IPS-NIHi11 (cell line): ENCODE results near the gene RAB25.
A peak's percentile ranks its signal among the peaks of the same experiment; 100 is the strongest.
"Not testable (repeated sequence)": the region's sequence is repeated elsewhere in the genome, so short reads cannot be mapped to it uniquely, and the experiment has no call there.

Experiments used
- DNase-seq: peaks from one replicate; pipeline ENCODE4 v3.0.0; 2012; ENCODE audit warnings: mixed read lengths, low spot score

The RAB25 gene

DNA sequence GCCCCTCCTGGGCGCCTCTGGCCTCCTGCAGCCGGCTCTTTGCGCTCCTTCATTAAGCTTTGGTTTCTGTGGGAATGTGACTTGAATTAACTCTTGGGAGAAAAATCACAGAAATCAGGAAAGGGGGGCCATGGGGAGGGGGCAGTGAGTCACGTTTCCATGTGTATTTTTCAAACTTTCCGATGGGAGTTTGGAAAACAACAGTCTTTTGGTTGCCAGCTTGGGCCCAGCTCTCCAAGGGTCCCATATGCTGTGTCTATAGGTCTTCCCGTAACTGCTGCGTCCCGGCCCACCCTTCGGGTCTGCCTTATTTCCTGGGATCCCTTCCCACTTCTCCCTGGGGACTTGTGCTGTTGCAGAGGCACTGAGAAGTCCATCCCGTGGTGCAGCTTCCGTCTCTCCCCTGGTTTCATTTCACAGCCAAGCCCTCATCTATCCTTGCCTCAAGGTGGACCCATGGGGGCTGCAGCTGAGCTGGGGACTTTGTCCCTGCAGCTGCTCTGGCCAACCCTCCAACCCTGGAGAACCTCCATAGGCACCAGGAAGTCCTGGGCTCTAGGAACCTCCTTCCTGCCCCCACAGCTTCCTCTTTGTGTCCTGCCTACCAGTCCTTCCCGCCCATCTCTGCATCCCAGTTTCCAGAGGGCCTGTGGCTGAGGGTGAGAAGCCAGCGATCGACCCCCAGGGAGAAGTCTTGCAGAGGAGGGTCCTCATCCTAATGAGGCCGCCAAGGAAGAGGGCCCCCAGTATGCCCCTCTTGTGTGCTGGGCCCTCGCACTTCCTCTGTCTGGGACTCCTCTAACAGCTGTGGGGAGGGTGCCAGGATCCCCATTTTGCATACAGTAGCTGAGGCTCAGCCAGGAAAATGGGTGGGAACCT, 41.9 kb downstream of the RAB25 start:
- DNase-seq: no peak

DNA sequence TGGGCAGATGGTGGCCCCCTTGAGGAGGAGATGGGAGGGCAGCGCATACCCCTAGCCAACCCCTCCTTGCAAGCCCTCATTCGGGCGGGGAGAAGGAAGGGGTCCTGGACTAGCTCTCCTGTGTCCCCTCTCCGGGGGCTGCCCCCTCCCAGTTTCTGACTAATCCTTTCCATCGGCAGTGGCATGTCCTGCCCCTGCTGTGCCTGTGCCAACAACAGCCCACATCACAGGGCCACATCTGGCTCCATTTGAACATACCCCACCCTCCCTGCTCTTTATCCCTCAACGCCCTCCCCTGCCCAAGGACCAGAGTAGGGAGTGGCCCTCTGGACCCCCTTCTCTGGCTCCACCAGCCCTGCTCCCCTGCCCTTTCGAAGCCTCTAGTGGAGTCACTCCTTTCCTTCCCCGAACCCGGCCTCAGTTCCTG, 42.6 kb downstream of the RAB25 start:
- DNase-seq: no peak

DNA sequence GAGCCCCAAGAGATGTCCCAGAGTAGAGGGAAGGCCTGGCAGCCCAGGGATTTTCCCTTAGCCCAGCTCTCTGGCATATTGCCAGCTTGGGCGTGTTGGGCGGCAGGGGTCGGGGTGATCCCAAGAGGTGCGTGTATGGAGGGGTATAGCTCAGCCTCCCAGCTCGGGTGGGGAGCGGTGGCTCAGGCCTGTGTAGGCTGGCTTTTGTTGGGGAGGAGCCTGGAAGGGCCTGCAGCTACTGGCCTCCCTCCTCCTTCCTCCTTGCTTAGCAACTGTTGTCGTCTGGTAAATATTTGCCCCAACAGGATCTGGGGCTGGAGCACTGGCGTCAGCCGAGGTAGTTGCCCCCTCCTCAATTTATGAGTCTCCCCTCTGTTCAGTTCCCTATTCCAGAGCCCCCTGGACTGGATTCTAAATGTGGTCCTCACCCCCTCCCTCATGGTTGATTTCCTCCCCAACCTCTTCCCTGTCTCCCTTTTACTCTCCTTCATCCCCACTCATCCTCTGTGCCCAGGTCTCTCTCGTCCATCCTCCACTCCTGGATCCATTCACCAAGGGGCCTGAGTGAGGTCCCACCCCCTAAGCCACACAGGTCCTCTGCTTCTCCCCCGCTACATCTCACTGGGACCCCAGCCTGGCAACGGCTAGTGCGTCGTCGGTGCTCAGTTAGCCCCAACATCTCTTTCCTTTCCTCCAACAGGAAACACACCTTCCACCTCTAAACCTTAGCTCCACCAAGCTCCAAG, 43.3 kb downstream of the RAB25 start:
- no peak for DNase-seq

DNA sequence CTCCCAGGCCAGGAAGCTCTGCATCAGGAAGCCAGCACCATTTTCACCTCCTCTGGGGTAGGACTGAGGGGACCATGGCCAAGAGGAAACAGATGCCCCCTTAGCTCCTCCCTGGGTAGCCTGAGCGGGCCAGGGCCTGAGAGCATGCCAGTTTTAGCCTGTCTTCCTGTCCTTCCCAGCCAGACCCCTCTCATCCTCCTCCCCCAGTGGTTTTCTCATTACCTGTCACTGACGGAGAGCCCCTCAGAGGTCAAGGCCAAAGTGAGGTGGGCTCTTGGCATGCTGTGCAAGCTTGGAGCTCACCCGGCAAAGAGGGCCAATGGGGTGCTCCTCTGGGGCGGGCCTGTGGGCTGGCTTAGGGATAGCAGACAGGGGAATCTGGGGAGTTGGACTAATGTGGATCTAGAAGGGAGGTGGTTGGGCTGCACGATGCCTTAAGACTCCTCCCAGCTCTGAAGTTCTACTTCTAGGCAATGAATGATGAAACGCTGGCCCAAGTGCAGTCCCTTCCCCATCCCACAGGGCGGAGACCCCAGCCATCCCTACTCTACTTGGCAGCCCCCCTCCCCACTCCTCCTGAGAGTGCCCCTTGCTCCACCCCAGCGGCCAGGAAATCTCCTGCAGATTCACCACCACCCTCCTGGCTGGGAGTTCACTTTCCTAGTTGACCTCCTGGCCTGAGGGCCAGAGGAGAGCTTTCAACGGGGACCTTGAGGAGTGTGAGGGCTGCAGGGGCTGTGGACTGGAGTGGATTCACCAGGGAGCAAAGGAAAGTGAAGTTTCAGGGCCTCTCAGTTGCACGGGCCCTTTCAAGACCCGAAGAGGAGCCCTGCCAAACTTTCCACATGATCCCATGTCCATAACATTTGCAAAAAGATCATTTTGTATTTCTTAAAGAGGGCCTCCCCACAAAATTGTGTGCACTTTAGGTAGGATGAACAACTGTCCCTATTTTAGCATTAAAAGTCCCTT, 44.2 kb downstream of the RAB25 start:
- DNase-seq: peak; percentile 61

DNA sequence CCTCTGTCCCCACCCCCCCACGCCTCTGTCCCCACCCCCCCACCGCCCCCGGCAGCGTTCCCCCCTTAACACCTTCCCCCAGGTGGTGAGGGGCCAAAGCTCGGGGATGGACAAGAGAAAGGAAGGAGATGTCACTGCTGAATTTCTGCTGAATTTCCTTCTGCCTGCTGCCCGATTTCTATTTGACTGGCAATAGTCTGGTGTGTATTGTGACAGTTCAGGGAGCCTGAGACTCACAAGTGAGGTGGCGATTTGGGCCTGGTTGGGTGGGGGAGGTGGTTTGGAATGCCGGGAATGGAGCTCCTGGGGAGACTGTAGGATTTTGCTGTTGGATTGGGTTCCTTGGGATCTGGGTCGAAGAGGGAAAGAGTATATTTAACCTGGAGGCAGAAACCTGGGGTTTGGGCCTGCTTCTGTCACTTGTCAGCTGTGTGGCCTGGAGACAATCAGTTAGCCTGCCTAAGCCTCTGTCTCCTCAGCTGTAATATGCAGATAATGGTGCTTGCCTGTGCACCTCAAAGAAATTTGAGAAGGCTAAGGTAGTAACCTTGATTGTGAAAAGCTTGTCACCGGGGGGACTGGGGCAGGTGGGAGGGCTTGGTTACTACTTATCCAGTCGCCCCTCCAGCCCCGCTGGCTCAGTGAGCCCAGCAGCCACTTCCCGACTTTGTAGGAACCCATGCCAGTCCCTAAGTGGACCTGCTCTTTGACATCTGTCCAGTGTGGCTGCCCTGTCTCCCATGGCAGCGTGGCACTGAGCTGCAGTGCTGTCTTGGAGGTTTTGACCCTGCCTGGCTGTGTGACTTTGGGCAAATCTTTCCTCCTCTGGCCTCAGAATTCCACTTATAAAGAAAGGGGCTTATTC, 45.9 kb downstream of the RAB25 start:
- peak; percentile 69 for DNase-seq

DNA sequence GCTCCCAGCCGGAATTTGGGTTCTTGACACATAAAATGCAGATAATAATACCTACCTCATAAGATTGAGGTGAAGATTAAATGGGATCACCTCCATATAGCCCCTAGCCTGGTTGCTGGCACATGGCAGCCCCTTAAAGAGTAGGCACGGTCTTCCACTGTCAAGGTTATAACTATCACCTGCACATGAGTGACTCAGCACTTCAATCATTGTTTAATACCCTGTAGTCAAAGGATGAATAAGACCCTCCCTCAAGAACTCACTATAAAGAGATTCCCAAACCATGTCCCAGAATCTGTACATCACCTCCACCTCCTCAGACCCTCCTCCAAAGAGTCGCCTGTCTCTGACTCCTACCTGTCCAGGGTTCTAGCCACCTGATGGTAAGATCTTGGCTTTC, 47.1 kb downstream of the RAB25 start:
- no peak for DNase-seq

DNA sequence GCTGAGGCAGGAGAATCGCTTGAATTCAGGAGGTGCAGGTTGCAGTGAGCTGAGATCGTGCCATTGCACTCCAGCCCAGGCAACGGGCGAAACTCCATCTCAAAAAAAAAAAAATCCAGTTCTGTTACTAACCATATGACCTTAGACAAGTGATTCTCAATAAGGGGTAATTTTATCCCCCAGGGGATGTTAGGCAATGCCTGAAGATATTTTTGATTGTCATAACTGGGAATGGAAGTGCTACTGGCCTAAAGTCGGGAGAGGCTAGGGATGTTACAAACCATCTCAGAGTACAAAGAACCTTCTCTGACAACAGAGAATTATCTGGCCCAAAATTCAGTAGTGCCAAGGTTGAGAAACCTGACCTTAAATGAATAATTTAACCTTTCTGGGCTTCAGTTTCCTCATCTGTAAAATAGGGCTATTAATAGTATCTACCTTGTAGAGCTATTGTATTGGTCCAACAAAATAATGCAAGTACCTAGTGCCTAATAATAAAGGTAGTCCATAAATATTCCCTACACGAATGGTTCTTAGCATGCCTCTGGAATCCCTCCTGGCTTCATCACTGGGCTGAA, 47.8 kb downstream of the RAB25 start:
- no peak for DNase-seq

DNA sequence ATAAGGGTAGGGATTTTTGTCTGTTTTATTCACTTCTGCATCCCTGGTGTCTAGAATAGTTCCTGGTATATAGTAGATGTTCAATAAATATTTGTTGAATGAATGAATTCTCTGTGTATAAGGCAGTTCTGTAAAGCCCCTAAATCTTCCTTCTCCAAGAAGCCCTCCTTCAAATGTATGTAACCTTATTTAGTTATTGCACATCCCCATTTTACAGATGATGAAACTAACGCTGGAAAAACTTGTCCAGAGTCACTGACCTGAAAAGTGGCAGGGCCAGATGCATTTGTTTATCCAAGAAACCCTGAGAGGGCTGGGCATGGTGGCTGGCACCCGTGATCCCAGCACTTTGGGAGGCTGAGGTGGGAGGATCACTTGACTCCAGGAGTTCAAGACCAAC, 49.3 kb downstream of the RAB25 start:
- DNase-seq: no peak

DNA sequence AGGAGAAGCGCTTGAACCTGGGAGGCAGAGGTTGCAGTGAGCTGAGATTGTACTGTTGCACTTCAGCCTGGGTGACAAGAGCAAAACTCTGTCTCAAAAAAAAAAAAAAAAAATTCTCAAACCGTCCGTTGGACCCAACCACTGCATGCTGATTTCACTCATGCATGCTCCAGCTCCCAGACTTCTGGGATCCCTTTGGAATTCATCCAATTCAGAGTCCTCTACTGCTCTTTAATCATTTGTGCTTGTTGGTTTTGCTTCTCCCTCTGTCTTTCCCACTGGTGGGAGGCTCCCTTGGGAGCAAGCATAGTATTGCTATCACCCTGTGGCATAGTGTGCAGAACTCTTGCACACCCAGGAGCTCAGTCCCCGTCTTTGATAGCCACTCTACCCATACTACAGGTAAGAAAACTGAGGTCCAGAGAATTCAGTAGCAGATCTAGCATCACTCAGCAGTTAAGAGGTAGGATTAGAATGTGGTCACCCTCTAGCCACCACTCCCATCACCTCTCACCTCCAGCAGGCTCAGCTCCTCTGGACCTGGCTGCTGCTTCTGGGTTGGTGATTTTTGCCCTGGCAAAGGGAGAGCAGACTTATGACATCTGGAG, 50.5 kb downstream of the RAB25 start:
- no peak for DNase-seq

DNA sequence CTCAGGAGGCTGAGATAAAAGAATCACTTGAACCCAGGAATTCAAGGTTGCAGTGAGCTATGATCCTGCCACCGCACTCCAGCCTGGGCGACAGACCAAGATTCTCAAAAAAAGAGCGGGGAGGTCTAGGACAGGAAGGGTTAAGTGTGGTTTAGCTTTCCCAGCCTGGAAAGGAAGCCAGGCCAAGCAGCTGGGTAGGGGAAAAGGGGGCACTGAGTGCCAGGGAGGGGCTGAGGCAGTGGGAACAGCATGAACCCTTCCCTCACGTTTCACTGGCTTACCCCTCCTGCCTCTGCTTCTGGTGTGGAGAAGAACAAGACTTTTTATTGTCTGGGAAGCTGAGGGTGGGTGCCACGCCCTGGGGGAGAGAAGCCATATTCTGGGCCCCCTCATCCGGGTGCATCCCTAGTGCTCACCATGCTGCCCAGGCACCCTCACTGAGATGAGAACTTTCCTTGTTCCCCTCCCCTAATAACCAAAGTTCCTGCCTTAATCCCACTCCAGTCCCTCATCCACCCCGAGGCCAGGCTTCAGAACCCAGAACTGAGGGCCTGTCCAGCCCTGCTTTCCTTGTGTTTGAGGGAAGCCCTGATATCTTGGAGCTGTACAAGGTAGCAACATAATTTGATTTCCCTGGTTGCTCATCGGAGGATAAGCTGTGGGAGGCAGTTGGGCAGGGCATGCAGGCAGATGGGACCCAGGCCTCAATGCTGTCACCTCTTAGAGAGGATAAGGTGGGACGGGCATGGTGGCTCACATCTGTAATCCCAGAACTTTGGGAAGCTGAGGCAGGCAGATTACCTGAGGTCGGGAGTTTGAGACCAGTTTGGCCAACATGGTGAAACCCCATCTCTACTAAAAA, 51.5 kb downstream of the RAB25 start:
- no peak for DNase-seq

DNA sequence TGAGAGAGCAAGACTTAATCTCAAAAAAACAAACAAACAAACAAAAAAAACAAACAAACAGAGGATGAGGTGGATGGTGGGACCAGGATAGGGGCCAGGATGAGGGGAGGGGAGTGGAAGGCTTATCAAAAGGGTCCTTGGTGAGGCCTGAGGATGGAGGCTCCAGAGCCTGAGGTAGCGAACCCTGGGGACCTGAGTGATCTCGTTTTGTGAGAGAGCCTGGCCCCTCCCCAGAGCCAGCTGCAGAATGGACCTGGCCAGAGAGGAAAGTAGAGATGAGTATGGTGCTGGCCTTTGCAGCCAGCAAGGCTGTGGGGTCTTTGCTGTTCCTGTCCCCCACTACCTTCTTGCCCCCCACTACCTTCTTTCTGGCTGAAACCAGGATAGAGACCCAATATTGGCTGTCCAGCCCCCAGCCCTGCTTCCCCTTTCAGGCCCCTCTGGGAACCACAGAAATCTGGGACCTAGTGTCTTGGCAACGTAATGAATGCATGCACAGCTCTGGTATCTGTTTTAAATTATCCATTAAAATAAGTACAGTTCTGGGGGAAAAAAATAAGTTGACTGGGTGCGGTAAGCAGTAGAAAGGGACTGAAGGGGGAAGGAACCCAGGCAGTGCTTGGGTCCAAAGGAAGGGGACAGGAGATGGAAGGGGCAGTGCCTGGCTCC, 52.5 kb downstream of the RAB25 start:
- no peak for DNase-seq

DNA sequence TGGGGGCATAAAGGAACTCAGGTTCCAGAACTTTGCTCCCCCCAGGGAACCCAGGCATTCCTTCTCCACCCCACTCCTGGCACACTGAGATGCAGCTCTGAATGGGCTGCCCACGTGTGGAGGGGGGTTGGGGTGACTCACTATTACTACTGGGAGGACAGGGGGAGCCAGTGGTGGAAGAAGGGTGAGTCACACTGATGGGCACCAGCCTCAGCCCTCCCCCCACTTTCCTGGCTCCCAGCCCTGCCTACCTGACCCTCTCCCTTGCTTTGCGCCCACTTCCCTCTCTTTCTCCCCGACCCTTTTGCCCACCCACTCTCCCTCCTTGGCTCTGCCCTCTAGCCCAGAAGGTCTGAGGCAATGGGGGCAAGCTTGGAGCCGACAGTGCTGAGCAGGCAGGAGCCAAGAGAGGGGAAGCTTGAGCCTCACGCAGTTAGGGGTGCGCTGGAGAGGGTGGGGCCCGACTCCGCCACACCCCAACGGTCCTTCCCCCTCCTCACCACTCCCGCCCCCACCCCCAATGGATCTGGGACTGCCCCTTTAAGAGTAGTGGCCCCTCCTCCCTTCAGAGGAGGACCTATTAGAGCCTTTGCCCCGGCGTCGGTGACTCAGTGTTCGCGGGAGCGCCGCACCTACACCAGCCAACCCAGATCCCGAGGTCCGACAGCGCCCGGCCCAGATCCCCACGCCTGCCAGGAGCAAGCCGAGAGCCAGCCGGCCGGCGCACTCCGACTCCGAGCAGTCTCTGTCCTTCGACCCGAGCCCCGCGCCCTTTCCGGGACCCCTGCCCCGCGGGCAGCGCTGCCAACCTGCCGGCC, 53.4 kb downstream of the RAB25 start, which contains the start of gene LMNA:
TSS of gene LMNA (plus strand) at position 611 of the 818 bp plus-strand sequence. CDS start 208 bp downstream, outside the sequence.
- peak; percentile 84 for DNase-seq

DNA sequence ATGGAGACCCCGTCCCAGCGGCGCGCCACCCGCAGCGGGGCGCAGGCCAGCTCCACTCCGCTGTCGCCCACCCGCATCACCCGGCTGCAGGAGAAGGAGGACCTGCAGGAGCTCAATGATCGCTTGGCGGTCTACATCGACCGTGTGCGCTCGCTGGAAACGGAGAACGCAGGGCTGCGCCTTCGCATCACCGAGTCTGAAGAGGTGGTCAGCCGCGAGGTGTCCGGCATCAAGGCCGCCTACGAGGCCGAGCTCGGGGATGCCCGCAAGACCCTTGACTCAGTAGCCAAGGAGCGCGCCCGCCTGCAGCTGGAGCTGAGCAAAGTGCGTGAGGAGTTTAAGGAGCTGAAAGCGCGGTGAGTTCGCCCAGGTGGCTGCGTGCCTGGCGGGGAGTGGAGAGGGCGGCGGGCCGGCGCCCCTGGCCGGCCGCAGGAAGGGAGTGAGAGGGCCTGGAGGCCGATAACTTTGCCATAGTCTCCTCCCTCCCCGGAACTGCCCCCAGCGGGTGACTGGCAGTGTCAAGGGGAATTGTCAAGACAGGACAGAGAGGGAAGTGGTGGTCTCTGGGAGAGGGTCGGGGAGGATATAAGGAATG, 54.1 kb downstream of the RAB25 start:
- DNase-seq: peak; percentile 67

DNA sequence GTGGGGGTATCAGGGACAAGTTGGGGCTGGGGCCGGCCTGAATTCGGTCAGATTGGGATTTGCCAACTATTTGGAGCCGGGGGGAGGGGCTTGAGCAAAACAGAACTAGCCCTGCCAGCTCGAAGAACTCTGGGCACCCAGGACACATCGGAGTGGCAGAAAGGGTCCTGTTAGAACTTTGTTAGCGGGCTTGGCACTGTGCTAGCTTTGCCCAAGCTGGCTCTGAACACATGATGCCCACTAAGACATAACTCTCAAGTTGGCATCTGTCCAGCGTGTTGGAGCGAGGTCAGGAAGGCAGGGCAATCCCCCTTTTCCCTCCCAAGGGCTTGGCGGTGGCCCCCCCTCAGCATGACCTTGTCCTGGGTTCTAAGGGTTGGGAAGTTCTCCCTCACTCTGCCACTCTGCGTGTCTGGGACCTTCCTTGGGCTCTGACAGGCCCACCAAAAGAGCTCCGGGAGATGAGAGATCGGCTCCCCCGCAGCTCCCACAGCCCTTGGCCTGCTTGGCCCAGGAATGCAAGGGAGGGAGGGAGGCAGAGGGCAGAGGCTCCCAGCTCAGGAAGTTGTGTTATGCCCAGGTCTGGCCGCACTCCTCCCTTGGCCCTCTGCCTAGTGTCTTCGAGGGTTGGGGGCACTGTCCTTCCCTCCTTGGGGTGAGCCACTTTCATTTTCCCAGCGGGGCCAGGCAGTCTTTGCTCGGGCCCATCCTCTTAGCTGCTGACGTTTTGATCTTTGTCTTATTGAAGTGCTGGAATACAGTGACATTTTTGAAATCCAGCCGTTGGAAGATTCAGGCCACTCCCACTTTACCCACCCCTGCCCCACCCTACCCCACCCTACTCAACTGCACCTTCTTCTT, 54.8 kb downstream of the RAB25 start:
- DNase-seq: peak; percentile 67

DNA sequence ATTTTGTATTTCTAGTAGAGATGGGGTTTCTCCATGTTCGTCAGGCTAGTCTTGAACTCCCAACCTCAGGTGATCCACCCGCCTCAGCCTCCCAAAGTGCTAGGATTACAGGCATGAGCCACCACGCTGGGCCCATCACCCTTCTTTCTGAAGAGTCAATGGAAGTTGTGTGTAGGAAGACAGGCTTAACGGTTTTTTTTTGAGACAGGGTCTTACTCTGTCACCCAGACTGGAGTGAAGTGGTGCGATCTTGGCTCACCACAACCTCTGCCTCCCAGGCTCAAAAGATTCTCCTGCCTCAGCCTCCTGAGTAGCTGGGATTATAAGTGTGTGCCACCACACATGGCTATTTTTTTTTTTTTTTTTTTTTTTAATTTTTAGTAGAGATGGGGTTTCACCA, 55.8 kb downstream of the RAB25 start:
- DNase-seq: not testable (repeated sequence)

DNA sequence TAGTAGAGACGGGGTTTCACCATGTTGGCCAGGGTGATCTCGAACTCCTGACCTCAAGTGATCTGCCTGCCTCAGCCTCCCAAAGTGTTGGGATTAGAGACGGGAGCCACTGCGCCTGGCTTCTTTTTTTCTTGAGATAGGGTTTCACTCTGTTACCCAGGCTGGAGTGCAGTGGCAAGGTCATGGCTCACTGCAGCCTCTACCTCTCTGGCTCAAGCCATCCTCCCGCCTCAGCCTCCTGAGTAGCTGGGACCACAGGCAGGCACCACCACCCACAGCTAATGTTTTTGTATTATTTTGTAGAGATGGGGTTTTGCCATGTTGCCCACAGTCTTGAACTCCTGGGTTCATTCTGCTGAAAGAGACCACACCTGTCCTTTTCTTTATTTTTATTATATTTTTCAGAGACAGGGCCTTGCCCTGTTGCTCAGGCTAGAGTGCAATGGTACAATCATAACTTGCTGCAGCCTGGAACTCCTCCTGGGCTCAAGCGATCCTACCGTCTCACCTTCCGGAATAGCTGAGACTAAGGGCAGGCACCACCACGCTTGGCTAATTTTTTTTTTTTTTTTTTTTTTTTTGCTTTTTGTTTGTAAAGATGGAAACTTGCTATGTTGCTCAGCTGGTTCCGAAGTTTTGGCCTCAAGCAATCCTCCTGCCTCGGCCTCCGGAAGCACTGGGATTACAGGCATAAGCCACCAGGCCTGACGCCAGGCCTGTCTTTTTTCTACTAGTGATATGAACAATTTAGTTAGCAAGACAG, 56.6 kb downstream of the RAB25 start:
- DNase-seq: no peak
